HFF-Myc (cell line): Measurements from ENCODE around the gene PHC2.

ENCODE experiments used
- DNase-seq: peaks from one replicate; pipeline ENCODE4 v3.0.0-alpha.2; 2011; ENCODE audit warnings: low read depth; ENCODE audit errors: extremely low read depth
- H3K4me3 ChIP-seq: replicated peaks from 2 replicates; pipeline ENCODE4 v1.5.1; 2011; ENCODE audit warnings: low read depth, mild to moderate bottlenecking, control low read depth, low read length
- CTCF ChIP-seq: IDR thresholded peaks from 2 replicates; pipeline ENCODE4 v1.5.1; 2012; ENCODE audit warnings: mild to moderate bottlenecking, low read depth, low read length, control low read depth; ENCODE audit errors: missing control alignments

PHC2 gene

GRCh38 chr1:33374336-33375105 lies 56.4 kb downstream of the PHC2 start:
- DNase-seq: no peak
- TF ChIP-seq CTCF: no peak
- H3K4me3 ChIP-seq: no peak overlapping the region

- TF ChIP-seq CTCF: no peak
- no peak overlapping the region for H3K4me3 ChIP-seq
- no peak for DNase-seq
Measured at GRCh38 chr1:33373606-33374005, 57.3 kb downstream of the PHC2 start.

GRCh38 chr1:33372677-33373076 lies 58.2 kb downstream of the PHC2 start:
- DNase-seq: no peak
- no peak for TF ChIP-seq CTCF
- H3K4me3 ChIP-seq: no peak overlapping the region

- DNase-seq: no peak
- TF ChIP-seq CTCF: no peak
Measured at GRCh38 chr1:33372162-33372561, 58.7 kb downstream of the PHC2 start.

GRCh38 chr1:33371334-33371733 lies 59.6 kb downstream of the PHC2 start:
- no peak for DNase-seq
- TF ChIP-seq CTCF: no peak
- no peak overlapping the region for H3K4me3 ChIP-seq

More at GRCh38 chr1:33372162-33372561, 58.7 kb downstream of the PHC2 start:
- H3K4me3 ChIP-seq: no peak overlapping the region

- no peak overlapping the region for H3K4me3 ChIP-seq
- DNase-seq: no peak
- TF ChIP-seq CTCF: no peak
Measured at GRCh38 chr1:33370827-33371226, 60.1 kb downstream of the PHC2 start.

GRCh38 chr1:33370301-33370700 lies 60.6 kb downstream of the PHC2 start:
- no peak overlapping the region for H3K4me3 ChIP-seq
- DNase-seq: no peak
- TF ChIP-seq CTCF: no peak
